ENCODE measurements around the gene BAHD1. TPM values are rescaled to one million over a fixed set of nuclear protein-coding genes. Genes with fewer than 3 reads are reported as not detected.

BAHD1 gene
- 10 to 100 TPM; 14.6 to 15.1 TPM for total RNA-seq

GRCh38 chr15:40440743-40441564 lies at the start of gene BAHD1:
TSS of gene BAHD1 (plus strand) at chr15:40440953. CDS start at chr15:40458465, 17,512 bp downstream.
- ATAC-seq, result peak; percentile 93
- no peaks in the 10 kb centered on the region for H3K36me3 Mint-ChIP-seq
- peak; percentile 94 to 97 for DNase-seq (ENCODE audit: low spot score in 2 of 2)
- H3K27ac Mint-ChIP-seq, result peak within 1 kb of the TSS; percentile 73 to 93
- H3K9me3 Mint-ChIP-seq, result no peaks in the 10 kb centered on the region

- no peak for DNase-seq (ENCODE audit: low spot score in 2 of 2)
- Mint-ChIP-seq H3K9me3 (no peaks in the 10 kb centered on the region), H3K36me3 (peaks cover 4 to 36% of the 10 kb centered on the region in 2 donors), H3K27ac (peak overlapping the region in 1 of 2 donors; percentile 88)
- no peak for ATAC-seq
Observed at GRCh38 chr15:40392986-40393948, 47.5 kb upstream of the BAHD1 start.

GRCh38 chr15:40397688-40398412 lies 42.9 kb upstream of the BAHD1 start:
- ATAC-seq (no peak), DNase-seq (ENCODE audit: low spot score in 2 of 2) (no peak)
- Mint-ChIP-seq H3K27ac (peak overlapping the region in 1 of 2 donors; percentile 79), H3K36me3 (peaks cover 0 to 9% of the 10 kb centered on the region in 2 donors), H3K9me3 (no peaks in the 10 kb centered on the region)

- DNase-seq (ENCODE audit: low spot score in 2 of 2) (peak in 1 of 2 donors; percentile 67), ATAC-seq (peak; percentile 90 to 93)
- Mint-ChIP-seq H3K36me3 (peaks cover 0 to 5% of the 10 kb centered on the region in 2 donors), H3K27ac (peak overlapping the region in 1 of 2 donors; percentile 79), H3K9me3 (no peaks in the 10 kb centered on the region)
Observed at GRCh38 chr15:40398413-40398873, 42.3 kb upstream of the BAHD1 start.

GRCh38 chr15:40399370-40399769 lies 41.4 kb upstream of the BAHD1 start:
- no peak overlapping the region for H3K27ac Mint-ChIP-seq
- DNase-seq (ENCODE audit: low spot score in 2 of 2), result no peak
- ATAC-seq, result no peak
- no peaks in the 10 kb centered on the region for H3K9me3 Mint-ChIP-seq
- no peaks in the 10 kb centered on the region for H3K36me3 Mint-ChIP-seq

GRCh38 chr15:40405501-40406381 lies 35.0 kb upstream of the BAHD1 start, which contains the start of gene IVD:
TSS of gene IVD (plus strand) at chr15:40405795. CDS start at chr15:40405828, 33 bp downstream.
- ATAC-seq, result peak; percentile 96 to 99
- peak; percentile 87 to 91 for DNase-seq (ENCODE audit: low spot score in 2 of 2)
- H3K9me3 Mint-ChIP-seq, result no peaks in the 10 kb centered on the region
- H3K36me3 Mint-ChIP-seq, result peaks cover 6 to 9% of the 10 kb centered on the region in 2 donors
- H3K27ac Mint-ChIP-seq, result peak within 1 kb of the TSS; percentile 75 to 90

GRCh38 chr15:40407330-40407990 lies 33.3 kb upstream of the BAHD1 start:
- Mint-ChIP-seq H3K36me3 (peaks cover 14 to 19% of the 10 kb centered on the region in 2 donors), H3K9me3 (no peaks in the 10 kb centered on the region), H3K27ac (peak overlapping the region; percentile 9 to 39)
- DNase-seq (ENCODE audit: low spot score in 2 of 2), result no peak
- ATAC-seq, result no peak

GRCh38 chr15:40409366-40409765 lies 31.4 kb upstream of the BAHD1 start:
- DNase-seq (ENCODE audit: low spot score in 2 of 2) (no peak), ATAC-seq (peak in 1 of 2 donors; percentile 4)
- H3K36me3 Mint-ChIP-seq, result peaks cover 14 to 19% of the 10 kb centered on the region in 2 donors
- no peaks in the 10 kb centered on the region for H3K9me3 Mint-ChIP-seq
- H3K27ac Mint-ChIP-seq, result peak overlapping the region in 1 of 2 donors; percentile 55

- ATAC-seq, result no peak
- no peaks in the 10 kb centered on the region for H3K9me3 Mint-ChIP-seq
- DNase-seq (ENCODE audit: low spot score in 2 of 2), result no peak
- no peak overlapping the region for H3K27ac Mint-ChIP-seq
- peaks cover 14 to 23% of the 10 kb centered on the region in 2 donors for H3K36me3 Mint-ChIP-seq
Observed at GRCh38 chr15:40410476-40410875, 30.3 kb upstream of the BAHD1 start.

- Mint-ChIP-seq H3K36me3 (peaks cover 10 to 23% of the 10 kb centered on the region in 2 donors), H3K9me3 (no peaks in the 10 kb centered on the region), H3K27ac (peak overlapping the region in 1 of 2 donors; percentile 62)
- ATAC-seq, result no peak
- DNase-seq (ENCODE audit: low spot score in 2 of 2), result no peak
Observed at GRCh38 chr15:40412095-40412759, 28.5 kb upstream of the BAHD1 start.

- ATAC-seq (no peak), DNase-seq (ENCODE audit: low spot score in 2 of 2) (no peak)
- H3K27ac Mint-ChIP-seq, result no peak overlapping the region
- peaks cover 10 to 23% of the 10 kb centered on the region in 2 donors for H3K36me3 Mint-ChIP-seq
- no peaks in the 10 kb centered on the region for H3K9me3 Mint-ChIP-seq
Observed at GRCh38 chr15:40413036-40413435, 27.7 kb upstream of the BAHD1 start.

- DNase-seq (ENCODE audit: low spot score in 2 of 2) (no peak), ATAC-seq (no peak)
- H3K27ac Mint-ChIP-seq, result peak overlapping the region in 1 of 2 donors; percentile 32
- peaks cover 10 to 23% of the 10 kb centered on the region in 2 donors for H3K36me3 Mint-ChIP-seq
- H3K9me3 Mint-ChIP-seq, result no peaks in the 10 kb centered on the region
Observed at GRCh38 chr15:40414816-40415215, 25.9 kb upstream of the BAHD1 start.

- DNase-seq (ENCODE audit: low spot score in 2 of 2) (no peak), ATAC-seq (no peak)
- H3K27ac Mint-ChIP-seq, result peak overlapping the region in 1 of 2 donors; percentile 32
- H3K36me3 Mint-ChIP-seq, result peaks cover 10 to 22% of the 10 kb centered on the region in 2 donors
- no peaks in the 10 kb centered on the region for H3K9me3 Mint-ChIP-seq
Observed at GRCh38 chr15:40415226-40415625, 25.5 kb upstream of the BAHD1 start.

GRCh38 chr15:40416056-40416455 lies 24.7 kb upstream of the BAHD1 start:
- Mint-ChIP-seq H3K36me3 (peaks cover 2 to 14% of the 10 kb centered on the region in 2 donors), H3K9me3 (no peaks in the 10 kb centered on the region), H3K27ac (no peak overlapping the region)
- no peak for DNase-seq (ENCODE audit: low spot score in 2 of 2)
- ATAC-seq, result no peak

All from activated naive CD4-positive, alpha-beta T cell treated with anti-CD3 and anti-CD28 coated beads, Interleukin-2, amount 50 U/mL, for 72 hours (primary cell).